GM18517 (cell line): ENCODE results near the gene SPG21.

Experiments
- ATAC-seq: cut with Tn5 transposase; IDR thresholded peaks from one replicate; pipeline ENCODE4 v1.9.1; 2021; ENCODE audit warnings: mild to moderate bottlenecking, moderate library complexity; ENCODE audit not compliant: unreplicated experiment

SPG21 gene

DNA sequence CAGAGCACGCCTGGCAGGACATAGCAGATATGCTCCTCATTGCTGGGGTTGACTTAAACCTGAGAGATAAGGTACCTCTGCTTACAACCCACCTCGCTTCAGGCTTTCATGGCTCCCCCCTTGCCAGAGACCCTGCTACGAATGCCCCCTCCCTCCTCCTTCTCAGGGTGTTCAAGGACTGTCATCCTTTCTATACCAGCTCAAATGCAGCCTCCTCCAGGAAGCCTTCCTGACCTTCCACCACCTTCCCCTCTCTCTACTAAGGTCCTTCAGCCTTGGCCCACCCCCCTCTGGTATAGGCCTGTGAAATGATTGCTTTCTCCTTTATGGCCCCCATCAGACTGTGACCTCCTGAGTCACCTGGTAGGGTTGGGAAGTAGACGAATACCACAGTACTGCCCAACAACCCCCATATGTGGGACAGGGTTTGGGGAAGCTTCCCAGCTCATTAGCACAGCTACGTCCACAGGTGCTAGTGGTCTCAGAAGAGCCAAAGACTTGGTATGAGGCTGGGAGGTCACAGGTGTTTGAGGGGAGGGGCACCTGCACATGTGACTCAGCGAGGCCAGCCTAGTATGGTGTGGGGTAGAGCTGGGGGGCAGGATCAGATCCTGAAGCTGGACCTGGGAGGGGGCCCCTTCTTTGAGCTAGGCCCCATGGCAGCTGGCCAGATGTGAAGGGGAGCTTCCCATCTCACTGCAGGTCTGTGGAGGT is 46.0 kb downstream of the SPG21 start:
- no peak for ATAC-seq

DNA sequence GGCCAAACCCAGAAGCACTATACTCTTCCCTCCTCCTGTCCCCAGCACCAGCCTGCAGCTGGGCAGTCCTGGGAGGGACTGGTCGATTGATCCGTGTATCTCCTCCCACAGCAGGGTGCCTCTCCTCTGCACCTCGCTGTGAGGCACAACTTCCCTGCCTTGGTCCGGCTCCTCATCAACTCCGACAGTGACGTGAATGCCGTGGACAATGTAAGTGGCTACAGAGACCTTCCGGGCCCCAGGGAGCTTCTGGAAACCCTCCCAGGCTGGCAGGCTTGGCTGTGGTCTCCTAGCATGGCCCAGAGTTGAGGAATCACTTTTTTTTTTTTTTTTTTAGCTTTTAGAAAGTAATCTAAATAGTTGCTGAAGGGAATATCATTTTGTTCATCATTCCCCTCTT is 47.4 kb downstream of the SPG21 start:
- ATAC-seq: no peak

DNA sequence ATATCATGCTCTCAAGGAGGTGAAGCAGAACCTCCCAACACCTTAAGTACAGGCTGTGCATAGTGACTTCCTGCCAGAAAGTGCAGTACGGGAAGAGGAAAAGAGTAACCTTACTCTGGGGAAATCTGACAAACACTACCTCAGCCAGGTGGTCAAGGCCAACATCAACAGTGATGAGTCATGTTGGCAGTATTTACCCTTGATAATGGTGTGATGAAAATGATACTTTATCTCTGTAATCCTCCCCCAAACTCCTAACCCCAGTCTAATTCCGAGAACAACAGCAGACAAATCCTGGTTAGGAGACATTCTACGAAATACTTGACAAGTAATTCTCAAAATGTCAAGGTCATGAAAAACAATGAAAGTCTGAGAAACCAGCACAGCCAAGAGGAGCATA is 51.5 kb downstream of the SPG21 start:
- no peak for ATAC-seq

DNA sequence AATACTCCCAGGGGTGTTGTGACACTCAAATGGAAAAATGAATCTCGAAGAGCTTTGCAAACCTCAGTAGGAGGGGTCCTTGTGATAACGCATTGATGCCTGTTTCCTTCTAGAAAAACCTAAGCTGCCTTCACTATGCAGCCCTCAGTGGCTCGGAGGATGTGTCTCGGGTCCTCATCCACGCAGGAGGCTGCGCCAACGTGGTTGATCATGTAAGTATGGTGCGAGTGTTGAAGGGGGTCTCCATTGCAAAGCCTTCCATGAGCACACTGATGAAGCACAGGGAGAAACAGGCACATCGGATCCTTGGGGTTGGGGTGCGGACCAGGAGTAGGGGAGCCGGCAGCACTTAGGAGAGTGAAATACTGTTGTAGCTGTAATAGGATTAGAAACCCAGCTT is 55.7 kb downstream of the SPG21 start:
- no peak for ATAC-seq

DNA sequence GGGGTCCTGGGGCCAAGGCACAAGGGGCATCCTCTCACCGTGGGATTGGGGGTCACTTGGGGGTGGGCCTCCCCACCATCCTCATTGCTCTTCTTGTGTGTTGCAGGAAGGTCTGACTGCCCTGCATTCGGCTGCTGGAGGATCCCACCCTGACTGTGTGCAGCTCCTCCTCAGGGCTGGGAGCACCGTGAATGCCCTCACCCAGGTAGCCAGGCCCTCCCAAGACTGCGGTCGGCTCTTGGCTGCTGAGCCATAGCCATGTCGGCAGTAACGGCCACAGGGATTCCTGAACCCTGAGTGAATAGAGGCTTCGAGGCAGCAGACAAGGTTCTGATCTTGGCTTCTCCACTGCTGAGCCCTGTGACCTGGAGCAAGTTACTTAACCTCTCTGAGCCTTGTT is 58.3 kb downstream of the SPG21 start:
- no peak for ATAC-seq

DNA sequence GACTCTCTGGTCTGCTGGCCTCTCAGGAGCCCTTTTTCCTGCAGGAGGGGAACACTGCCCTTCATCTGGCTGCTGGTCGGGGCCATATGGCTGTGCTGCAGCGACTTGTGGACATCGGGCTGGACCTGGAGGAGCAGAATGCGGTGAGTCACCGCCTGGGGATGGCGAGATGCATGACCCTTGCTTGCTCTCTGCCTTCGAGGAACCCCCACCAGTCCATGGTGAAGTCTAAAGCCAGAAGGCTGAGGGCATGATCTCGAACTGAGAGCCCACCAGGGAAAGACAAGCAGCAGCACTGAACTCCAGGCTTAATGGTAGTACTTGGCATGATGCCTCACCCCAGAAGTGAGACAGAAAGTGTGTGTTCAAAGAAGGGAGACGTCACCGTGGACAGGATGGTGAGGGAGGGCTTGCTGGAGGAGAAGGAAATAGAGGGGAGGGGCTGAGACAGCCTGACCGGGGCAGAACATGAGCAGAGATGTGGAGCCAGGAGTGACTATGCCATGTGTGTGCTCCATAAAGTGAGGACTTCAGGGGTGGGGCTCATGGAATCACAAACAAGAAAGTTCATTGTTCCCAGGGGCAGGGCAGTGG is 58.8 kb downstream of the SPG21 start:
- no peak for ATAC-seq

DNA sequence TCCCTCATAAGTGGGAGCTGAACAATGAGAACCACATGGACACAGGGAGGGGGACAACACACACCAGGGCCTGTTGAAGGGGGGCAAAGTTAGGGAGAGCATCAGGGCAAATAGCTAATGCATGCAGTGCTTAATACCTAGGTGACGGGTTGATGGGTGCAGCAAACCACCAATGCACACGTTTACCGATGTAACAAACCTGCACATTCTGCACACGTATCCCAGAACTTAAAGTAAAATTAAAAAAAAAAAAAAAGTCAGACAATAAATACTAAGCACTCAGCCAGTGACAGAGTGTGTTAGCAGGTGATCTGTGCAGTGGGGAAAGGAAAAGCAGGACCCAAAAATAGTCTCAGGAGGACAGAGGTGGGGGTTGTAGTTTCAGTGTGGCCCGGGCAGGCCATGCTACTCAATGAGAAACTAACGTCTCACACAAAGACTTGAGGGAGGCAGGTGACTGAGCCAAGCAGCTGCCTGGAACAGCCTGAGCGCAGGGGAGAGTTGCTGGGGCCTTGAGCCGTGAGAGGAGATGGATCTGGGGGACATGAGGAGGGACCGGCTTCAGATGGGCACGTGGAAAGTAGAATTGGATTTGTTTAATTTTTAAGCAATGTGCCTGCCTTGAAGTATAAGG is 59.6 kb downstream of the SPG21 start:
- no peak for ATAC-seq

DNA sequence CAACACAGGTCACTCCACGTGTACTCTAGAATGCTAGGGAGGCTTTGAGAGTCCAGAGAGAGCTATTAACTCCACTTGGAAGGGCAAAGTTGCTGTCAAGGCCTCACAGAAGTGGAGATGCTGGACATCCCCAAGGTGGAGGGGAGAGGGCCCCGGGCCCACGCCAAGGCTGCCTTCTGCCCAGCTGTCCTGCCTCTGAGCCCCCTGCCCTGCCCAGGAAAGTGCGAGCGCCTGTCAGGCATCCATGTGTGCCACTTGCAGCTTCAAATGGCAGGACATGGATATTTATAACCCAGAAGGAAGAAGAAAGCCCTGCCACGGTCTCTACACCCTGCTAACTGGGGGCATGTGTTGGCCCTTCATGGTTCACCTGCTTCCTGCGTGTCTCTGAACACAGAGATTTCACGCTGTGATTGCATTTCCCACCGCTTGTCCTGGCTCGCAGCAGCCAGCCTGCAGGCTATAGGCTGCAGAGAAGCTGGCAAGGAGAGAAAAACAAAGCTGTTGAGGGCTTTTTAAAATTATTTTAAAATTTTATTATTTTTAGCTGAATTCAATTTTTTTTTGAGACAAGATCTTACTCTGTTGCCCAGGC is 61.0 kb downstream of the SPG21 start:
- no peak for ATAC-seq

DNA sequence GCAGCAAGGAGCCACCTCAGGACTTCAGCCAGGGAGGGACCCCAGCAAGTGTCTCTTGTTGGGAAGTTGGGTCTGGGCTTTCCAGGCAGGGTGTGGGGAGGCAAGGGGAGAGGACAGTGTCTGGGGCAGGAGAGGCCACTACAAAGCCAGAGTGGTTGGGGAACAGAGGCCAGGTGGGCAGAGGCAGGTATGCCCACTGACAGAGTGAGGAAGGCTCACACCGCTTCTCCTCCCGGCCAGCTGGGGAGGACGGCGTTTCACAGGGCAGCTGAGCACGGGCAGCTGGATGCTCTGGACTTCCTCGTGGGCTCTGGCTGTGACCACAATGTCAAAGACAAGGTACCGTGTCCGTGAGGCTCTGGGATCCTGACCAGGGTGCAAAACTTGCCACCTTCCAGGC is 63.1 kb downstream of the SPG21 start:
- ATAC-seq: no peak

DNA sequence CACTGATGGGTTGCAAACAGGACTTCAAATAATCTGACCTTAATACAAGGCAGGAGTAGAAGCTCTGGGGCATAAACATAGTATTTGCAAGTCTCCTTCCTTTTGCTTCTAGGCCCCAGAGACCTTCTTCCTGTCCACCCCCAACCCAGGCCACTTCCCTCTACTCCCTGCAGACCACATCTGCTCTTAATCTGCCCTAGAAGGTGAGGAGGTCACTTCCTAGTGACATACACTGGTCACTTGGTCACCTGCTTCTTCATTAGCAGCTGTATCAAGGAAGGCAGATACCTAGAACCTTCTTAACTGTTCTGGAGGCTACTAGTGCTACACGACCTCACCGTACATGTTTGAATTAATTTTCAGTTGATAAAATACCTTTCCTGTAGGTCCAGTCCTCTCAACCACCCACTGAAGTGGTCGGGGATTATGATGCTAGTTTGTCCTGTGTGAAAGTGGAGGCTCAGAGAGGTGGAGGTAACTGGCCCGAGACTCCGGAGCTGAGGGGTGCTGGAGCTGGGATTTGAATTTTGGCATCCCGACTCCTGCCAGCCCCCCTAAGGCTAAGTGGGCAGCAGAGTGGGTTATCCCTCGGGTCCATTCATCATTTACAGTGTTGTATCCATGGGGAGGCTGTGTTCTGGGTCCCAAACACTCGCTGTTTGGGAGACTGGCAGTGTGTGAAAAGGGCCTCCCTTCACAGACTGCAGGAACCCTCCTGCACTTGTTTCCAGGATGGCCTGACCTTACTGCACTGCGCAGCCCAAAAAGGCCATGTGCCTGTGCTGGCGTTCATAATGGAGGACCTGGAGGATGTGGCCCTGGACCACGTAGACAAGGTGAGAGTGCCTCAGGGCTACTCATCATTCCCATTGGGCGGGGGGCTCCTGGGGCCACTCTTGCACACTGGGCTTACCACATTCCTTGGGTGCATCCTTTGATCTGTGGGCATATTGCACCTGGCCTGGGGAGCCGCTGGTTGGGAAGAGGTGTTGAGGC is 64.1 kb downstream of the SPG21 start:
- no peak for ATAC-seq

DNA sequence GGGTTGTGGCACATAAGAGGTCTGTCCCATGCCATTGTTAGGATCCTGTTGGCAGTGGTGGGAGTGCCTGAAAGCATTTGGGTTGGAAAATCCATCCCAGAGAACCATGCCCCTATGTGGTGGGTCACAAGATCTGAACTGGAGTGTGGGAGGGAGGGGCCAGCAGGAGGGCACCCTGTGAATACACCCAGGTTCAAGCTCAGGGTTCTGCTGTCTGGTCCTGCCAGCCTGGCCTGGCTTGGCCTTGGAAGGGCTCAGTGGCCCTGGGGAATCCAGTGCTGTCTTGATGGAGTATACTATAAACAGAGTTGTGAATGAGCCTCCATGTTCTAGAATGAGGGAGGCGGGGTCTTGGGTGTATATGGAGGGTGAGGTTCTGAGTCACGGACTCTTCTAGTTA is 66.2 kb downstream of the SPG21 start:
- no peak for ATAC-seq

DNA sequence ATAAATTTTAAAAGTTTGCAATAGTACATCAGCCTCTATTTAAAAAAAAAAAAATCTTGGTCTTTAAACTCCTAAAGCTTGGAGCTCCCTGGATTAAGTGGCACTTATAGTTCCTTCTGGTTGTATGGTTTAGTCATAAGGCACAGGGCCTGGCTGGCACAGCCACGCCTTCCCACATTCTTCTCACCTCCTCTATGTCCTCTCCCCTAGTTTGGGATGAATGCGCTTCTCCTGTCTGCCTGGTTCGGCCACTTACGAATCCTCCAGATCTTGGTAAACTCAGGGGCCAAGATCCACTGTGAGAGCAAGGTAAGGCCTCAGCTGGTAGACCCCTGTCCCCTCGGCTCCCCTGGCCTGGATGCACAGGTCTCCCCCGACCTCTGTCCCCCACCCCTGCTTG is 68.0 kb downstream of the SPG21 start:
- no peak for ATAC-seq

DNA sequence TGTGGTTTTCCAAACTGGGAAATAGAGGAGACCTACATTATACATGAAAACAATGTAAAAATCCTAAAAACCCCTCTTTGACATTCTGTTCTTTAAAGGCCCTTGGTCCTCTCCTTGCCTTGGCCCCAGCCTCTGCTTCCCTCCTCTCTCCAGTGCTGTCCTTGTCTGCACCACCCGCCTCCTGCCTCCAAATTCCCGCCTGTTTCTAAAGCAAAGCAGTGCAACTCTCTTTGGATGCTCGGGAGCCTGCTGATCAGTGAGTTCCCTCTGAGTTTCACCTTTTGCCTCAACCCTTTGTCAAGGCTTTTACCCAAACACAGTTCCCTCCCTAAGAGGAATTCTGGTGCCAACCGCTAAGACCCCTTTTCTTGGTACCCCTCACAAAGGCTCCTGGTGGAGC is 70.0 kb downstream of the SPG21 start:
- no peak for ATAC-seq

DNA sequence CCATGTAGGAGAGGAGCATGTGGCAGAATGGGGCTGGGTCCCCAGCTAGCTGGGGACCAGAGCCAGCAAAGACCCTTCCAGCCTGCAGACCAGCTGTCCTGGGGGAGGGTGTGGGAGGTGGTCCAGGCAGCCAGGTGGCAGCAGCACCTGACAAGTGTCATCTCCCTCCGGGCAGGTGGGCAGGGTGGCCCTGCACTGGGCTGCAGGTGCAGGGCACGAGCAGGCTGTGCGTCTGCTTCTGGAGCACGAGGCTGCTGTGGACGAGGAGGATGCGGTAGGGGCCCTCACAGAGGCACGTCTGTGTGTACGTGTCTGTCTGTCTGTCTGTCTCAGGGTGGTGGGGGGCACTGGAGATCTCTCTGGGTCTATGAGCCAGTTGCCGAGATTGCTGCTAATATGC is 72.5 kb downstream of the SPG21 start:
- no peak for ATAC-seq

DNA sequence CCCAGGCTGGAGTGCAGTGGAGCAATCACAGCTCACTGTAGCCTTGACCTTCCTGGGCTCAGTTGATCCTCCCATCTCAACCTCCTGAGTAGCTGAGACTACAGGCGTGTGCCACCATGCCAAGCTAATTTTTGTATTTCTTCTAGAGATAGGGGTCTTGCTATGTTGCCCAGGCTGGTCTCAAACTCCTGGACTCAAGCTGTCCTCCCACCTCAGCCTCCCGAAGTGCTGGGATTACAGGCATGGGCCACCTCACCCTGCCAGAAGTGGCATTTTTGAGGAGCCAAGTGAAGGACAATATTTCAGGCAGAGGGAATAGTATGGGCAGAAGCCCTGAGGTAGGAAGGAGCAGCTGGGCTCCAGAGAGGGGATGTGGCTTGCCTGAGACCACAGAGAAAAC is 73.3 kb downstream of the SPG21 start:
- no peak for ATAC-seq

DNA sequence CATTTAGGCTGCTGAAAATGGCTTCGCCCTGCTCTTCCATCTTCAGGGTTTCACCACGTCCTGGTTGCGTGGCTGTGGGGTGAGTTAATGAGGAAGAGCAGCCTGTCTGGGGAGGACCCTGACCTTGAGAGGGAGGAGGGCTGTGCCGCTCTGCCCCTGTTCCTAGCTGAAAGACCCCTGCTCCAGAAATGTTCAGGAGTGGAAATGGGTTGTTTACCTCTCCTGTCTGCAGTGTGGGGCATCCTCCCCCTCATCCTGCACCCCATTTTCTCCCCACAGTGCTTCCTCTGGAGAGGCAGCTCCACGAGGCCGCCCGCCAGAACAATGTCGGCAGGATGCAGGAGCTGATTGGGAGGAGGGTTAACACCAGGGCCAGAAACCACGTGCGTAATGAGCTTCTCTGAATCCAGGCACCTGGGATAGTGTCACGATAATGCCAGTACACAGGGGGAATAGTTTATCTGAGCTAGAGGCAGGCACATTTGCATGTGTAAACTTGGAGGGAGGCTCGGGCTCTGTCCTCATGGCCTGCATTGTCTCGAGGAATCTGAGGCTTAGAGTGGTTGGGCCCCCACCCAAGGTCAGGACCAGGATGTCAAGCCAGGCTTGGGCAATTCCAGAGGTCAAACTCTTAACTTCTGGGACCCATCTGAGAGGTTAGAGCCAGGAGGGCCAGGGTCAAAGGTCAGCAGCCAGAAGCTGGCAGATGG is 74.0 kb downstream of the SPG21 start:
- no peak for ATAC-seq
